HepG2 (cell line): ENCODE measurements around the gene EPHX1. TPM values are rescaled to one million over a fixed set of nuclear protein-coding genes. Genes with fewer than 3 reads are reported as not detected.

Experiments
- ATAC-seq: fragments of 200-7000 bp; cut with Tn5 transposase; 3 replicates; pipeline ENCODE4 v1.9.1; 2020; ENCODE audit warnings: mild to moderate bottlenecking, moderate library complexity
- BruUV-seq: library from RNA; stranded (reverse); fragments of 400-500 nt; replicated peaks from 2 replicates; lab custom pipeline; 2021; lab: Mats Ljungman, UMichigan
- CTCF ChIA-PET: fragments of 300-600 bp; formaldehyde crosslinking; extraction: SDS; loops from one replicate; lab custom pipeline; 2021; ENCODE audit warnings: low total read pairs, inconsistent platforms, low intra/inter-chr PET ratio; lab: Yijun Ruan, JAX
- POLR2A ChIA-PET: fragments of 350-600 bp; sonication (Branson Sonifier 250); formaldehyde crosslinking; loops from one replicate; lab custom pipeline; 2020; ENCODE audit warnings: antibody characterized with exemption, inconsistent platforms; lab: Yijun Ruan, JAX
- DNase-seq: peaks from one replicate; pipeline ENCODE4 v3.0.0-alpha.2; 2015; ENCODE audit warnings: low spot score
- FAIRE-seq: peaks from 3 replicates; lab custom pipeline; 2011; peaks lifted over from hg19 to GRCh38; lab: Jason Lieb, UNC
- H2AFZ ChIP-seq: one replicate; pipeline ENCODE4 v1.6.1; 2011; ENCODE audit warnings: low read length, inconsistent platforms
- H3K27ac ChIP-seq: fragments of 300-600 bp; 3 replicates; pipeline ENCODE4 v1.8.0; 2011; ENCODE audit warnings: mixed run types, mild to moderate bottlenecking, mixed read lengths, low read length, inconsistent platforms; ENCODE audit not compliant: insufficient read depth; ENCODE audit errors: extremely low read length
- H3K27me3 ChIP-seq, 2 experiments: fragments of 200-600 bp in 1 of 2; 2 replicates in 1 of 2; 3 replicates in 1 of 2; pipeline versions ENCODE4 v1.6.0 to v1.8.0; 2011; ENCODE audit warnings: low read length in 2 of 2, mild to moderate bottlenecking in 2 of 2, moderate library complexity in 2 of 2, inconsistent platforms in 1 of 2; ENCODE audit not compliant: insufficient read depth in 2 of 2, control insufficient read depth in 1 of 2
- H3K36me3 ChIP-seq, 2 experiments: fragments of 200-600 bp in 1 of 2; replicated peaks in 1 of 2; 2 replicates in 1 of 2; 3 replicates in 1 of 2; pipeline versions ENCODE4 v1.5.1 to v1.8.0; 2011; ENCODE audit warnings: low read length in 2 of 2, inconsistent platforms in 1 of 2; ENCODE audit not compliant: insufficient read depth in 2 of 2, control insufficient read depth in 1 of 2
- H3K4me1 ChIP-seq: 2 replicates; pipeline ENCODE4 v1.5.1; 2012; ENCODE audit warnings: low read length, inconsistent platforms; ENCODE audit not compliant: insufficient read depth
- H3K4me2 ChIP-seq: 2 replicates; pipeline ENCODE4 v1.6.0; 2011; ENCODE audit warnings: low read depth, low read length, inconsistent platforms
- H3K4me3 ChIP-seq, 3 experiments: fragments of 200-600 bp in 1 of 3; sonication (generic), shearing (Covaris generic) in 1 of 3; replicated peaks in 1 of 3; 2 replicates each; pipeline ENCODE4 v1.5.1; 2011 to 2016; ENCODE audit warnings: low read length in 3 of 3, inconsistent platforms in 2 of 3, low read depth in 2 of 3, mild to moderate bottlenecking in 2 of 3, control low read depth in 1 of 3, mixed read lengths in 1 of 3; ENCODE audit not compliant: insufficient read depth in 1 of 3
- H3K79me2 ChIP-seq: one replicate; pipeline ENCODE4 v1.6.1; 2011; ENCODE audit warnings: low read length, inconsistent platforms; ENCODE audit not compliant: insufficient read depth
- H3K9ac ChIP-seq: 2 replicates; pipeline ENCODE4 v1.6.0; 2011; ENCODE audit warnings: mild to moderate bottlenecking, low read depth, low read length, inconsistent platforms; ENCODE audit not compliant: insufficient read depth
- H3K9me3 ChIP-seq: 2 replicates; pipeline ENCODE4 v1.5.1; 2012; ENCODE audit warnings: mild to moderate bottlenecking, low read length
- H4K20me1 ChIP-seq: 2 replicates; pipeline ENCODE4 v1.6.0; 2011; ENCODE audit warnings: inconsistent platforms, mild to moderate bottlenecking, low read length, moderate library complexity; ENCODE audit not compliant: insufficient read depth
- ATF2 ChIP-seq: sonication (generic); formaldehyde crosslinking; IDR thresholded peaks from 2 replicates; pipeline ENCODE4 v1.4.0; 2020; ENCODE audit warnings: missing genetic modification reagents
- HNF1A ChIP-seq, 2 experiments: sonication (generic) in 1 of 2; formaldehyde crosslinking in 1 of 2; IDR thresholded peaks; 2 replicates each; pipeline versions ENCODE4 v1.4.0 to v1.6.1; 2016 to 2020; ENCODE audit warnings: borderline replicate concordance in 1 of 2, low read depth in 1 of 2, mild to moderate bottlenecking in 1 of 2, missing genetic modification reagents in 1 of 2
- NCOA1 ChIP-seq: sonication (generic); formaldehyde crosslinking; IDR thresholded peaks from 2 replicates; pipeline ENCODE4 v1.9.0; 2021; ENCODE audit warnings: missing genetic modification reagents
- SATB2 ChIP-seq: sonication (generic); formaldehyde crosslinking; IDR thresholded peaks from 2 replicates; pipeline ENCODE4 v1.5.0; 2020; ENCODE audit warnings: missing genetic modification reagents
- TAF1 ChIP-seq: sonication (generic); formaldehyde crosslinking; IDR thresholded peaks from 2 replicates; pipeline ENCODE4 v1.4.0; 2020; ENCODE audit warnings: missing genetic modification reagents
- TBL1XR1 ChIP-seq: fragments of 150-350 bp; IDR thresholded peaks from 2 replicates; pipeline ENCODE4 v1.6.1; 2014; ENCODE audit warnings: borderline replicate concordance, low read length; ENCODE audit not compliant: partially characterized antibody
- U2AF1 ChIP-seq: fragments of 200-400 bp; formaldehyde crosslinking; optimal IDR thresholded peaks from 2 replicates; pipeline ENCODE3; 2017; ENCODE audit warnings: mild to moderate bottlenecking, low read depth, low read length
- ZBTB8A ChIP-seq: sonication (generic); formaldehyde crosslinking; IDR thresholded peaks from 2 replicates; pipeline ENCODE4 v1.4.0; 2020; ENCODE audit warnings: mild to moderate bottlenecking, low read depth, missing genetic modification reagents, borderline replicate concordance
- ZNF616 ChIP-seq: sonication (generic); formaldehyde crosslinking; IDR thresholded peaks from 2 replicates; pipeline ENCODE4 v1.5.0; 2020; ENCODE audit warnings: low read depth, mild to moderate bottlenecking, missing genetic modification reagents
- WGBS: methylation state at CpG from one replicate; pipeline ENCODE4 v1.1.6; 2017; ENCODE audit warnings: low lambda C conversion rate; 5-methylcytosine and 5-hydroxymethylcytosine counted together
- in situ Hi-C: cut with HindIII; loops from 2 replicates; pipeline ENCODE4 v1.10.0; 2017; ENCODE audit warnings: low pct_unique_long_range_greater_than_20kb; ENCODE audit not compliant: extremely low pct_ligation_motif_present
- intact Hi-C: fragments of 100-400 bp; cut with micrococcal nuclease; formaldehyde crosslinking; loops from one replicate; pipeline ENCODE4 v1.10.0; 2022; ENCODE audit not compliant: unreplicated experiment
- polyA plus RNA-seq, 8 experiments: library from polyadenylated mRNA; depleted of rRNA in 3 of 8; stranded (reverse) in 7 of 8; unstranded in 1 of 8; fragments of >200 nt; fragmentation: Illumina TruSeq in 4 of 8; extraction: Trizol in 4 of 8; gene quantifications; 2 replicates each; pipeline versions ENCODE4 v1.2.1 to v1.2.3, GENCODE V29; 2011 to 2016; ENCODE audit warnings: low read depth in 4 of 8, missing spikeins in 1 of 8, mixed read lengths in 1 of 8; ENCODE audit not compliant: insufficient read depth in 1 of 8
- total RNA-seq, 5 experiments: library from RNA; depleted of rRNA; stranded (reverse); fragments of >200 nt; fragmentation: Illumina TruSeq; extraction: Trizol; gene quantifications; 2 replicates each; pipeline ENCODE4 v1.2.3, GENCODE V29; 2016; ENCODE audit warnings: low read depth in 1 of 5

EPHX1 gene
- total and polyA plus RNA-seq, 2 of the 13 experiments (the other 11 are each of a cell fraction or from before 2014, with no cell fraction given) = 27.7 to 36.5 TPM

DNA sequence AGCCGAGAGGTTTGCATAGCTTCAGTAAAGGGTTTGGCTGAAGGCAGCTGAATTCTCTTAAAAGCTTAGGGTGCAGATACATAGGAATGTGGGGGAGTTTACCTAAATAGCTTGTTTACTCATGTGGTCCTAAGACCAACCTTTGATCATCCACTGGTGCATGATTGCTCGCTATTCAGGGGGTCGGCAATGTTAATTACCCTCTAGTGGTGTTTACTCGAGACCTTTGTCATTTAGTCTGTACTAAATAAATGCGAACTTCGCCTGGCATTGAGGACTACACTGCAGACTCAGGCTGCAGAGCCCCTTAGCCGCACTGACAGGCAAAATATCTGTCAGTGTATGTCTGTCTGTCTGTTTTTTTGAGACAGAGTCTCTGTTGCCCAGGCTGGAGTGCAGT lies 40.4 kb downstream of the EPHX1 start:
- no peak for DNase-seq
- TF ChIP-seq SATB2 = no peak
- no peak for TF ChIP-seq ATF2 (CRISPR knock-in tag)
- TF ChIP-seq NCOA1 (CRISPR knock-in tag) = no peak
- TF ChIP-seq U2AF1 = no peak
- no peak for TF ChIP-seq TBL1XR1
- no peak for TF ChIP-seq HNF1A (IDR thresholded peaks at IDR 0.05; ENCODE audit: low read depth)
- no peak for TF ChIP-seq HNF1A (CRISPR knock-in tag; IDR thresholded peaks at IDR 0.05; ENCODE audit: borderline replicate concordance)
- no peak for TF ChIP-seq ZNF616 (CRISPR knock-in tag)
- TF ChIP-seq TAF1 = no peak
- TF ChIP-seq ZBTB8A = no peak
- no TSS peak for BruUV-seq
- Histone ChIP-seq H3K27me3 (no peaks in the 10 kb centered on the region), H3K36me3 (peaks cover 13 to 54% of the 10 kb centered on the region in 2 experiments), H3K4me1 (peaks cover 17% of the 10 kb centered on the region), H3K79me2 (no peaks in the 10 kb centered on the region), H3K4me3 (no peak overlapping the region), H3K27ac (no peak overlapping the region), H2AFZ (no peak overlapping the region), H3K9me3 (peaks cover 5% of the 10 kb centered on the region; the same call in 1 of the 2 replicates), H3K4me2 (no peak overlapping the region), H4K20me1 (no peaks in the 10 kb centered on the region; the same call in 1 of the 2 replicates), H3K9ac (no peak overlapping the region)
- ChIA-PET CTCF (no interaction called here), POLR2A (no interaction called here)
- ATAC-seq = no peak
- WGBS = 93% methylated on average over 6 of the region's 7 CpGs
- no peak for FAIRE-seq
- intact Hi-C loops (no loop called here), in situ Hi-C loops (no loop called here)
